Esophagus squamous epithelium (tissue), 4 donors: ENCODE data around the gene ALMS1.

Experiments
- CTCF ChIP-seq, 6 experiments: fragments of 450-650 bp in 4 of 6; fragments of 200-600 bp in 2 of 6; sonication (generic) in 2 of 6; IDR thresholded peaks; one replicate each; pipeline ENCODE4 v1.5.1; 2016 to 2019; ENCODE audit warnings: antibody characterized with exemption in 6 of 6, mild to moderate bottlenecking in 4 of 6, moderate library complexity in 4 of 6
- POLR2A ChIP-seq, 4 donors: fragments of 450-650 bp; IDR thresholded peaks; one replicate each; pipeline ENCODE4 v1.6.1; 2017; ENCODE audit warnings: antibody characterized with exemption in 4 of 4, mild to moderate bottlenecking in 4 of 4, moderate library complexity in 3 of 4

DNA sequence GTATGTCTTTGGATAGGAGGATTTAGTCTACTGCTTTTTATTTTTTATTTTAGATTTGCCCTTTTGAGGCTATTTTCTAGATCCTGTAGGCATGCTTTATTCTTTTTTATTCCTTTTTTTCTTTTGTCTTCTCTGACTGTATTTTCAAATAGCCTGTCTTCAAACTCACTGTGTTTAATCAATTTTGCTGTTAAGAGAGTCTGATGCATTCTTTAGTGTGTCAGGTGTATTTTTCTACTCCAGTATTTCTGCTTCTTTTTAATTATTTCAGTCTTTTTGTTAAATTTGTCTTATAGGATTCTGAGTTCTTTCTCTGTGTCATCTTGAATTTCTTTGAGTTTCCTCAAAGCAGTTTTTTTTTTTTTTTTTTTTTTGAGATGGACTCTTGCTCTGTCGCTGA, 143.1 kb downstream of the ALMS1 start:
- TF ChIP-seq CTCF (IDR thresholded peaks at IDR 0.05) (no peak), POLR2A (IDR thresholded peaks at IDR 0.05) (no peak)
